Left lung (tissue), 10 donors: ENCODE results near the gene MTHFD1L. TPM values are rescaled to one million over a fixed set of nuclear protein-coding genes. Genes with fewer than 3 reads are reported as not detected.

Source experiments
- ATAC-seq: fragments of 200-7000 bp; cut with Tn5 transposase; one replicate; pipeline ENCODE4 v1.9.1; 2020; ENCODE audit warnings: moderate library complexity
- DNase-seq, 4 donors: peaks; one replicate each; pipeline ENCODE4 v3.0.0-alpha.2; 2013 to 2020
- H3K27ac ChIP-seq, 2 donors: fragments of 200-600 bp; sonication (generic) in 1 of 2; one replicate each; pipeline versions ENCODE4 v1.5.0 to v1.8.0; 2020 to 2021
- H3K27me3 ChIP-seq, 2 donors: fragments of 200-600 bp; sonication (generic) in 1 of 2; one replicate each; pipeline versions ENCODE4 v1.5.0 to v1.8.0; 2020 to 2021
- H3K36me3 ChIP-seq, 2 donors: fragments of 200-600 bp; sonication (generic) in 1 of 2; one replicate each; pipeline versions ENCODE4 v1.5.0 to v1.8.0; 2020 to 2021
- H3K4me1 ChIP-seq, 2 donors: fragments of 200-600 bp; one replicate each; pipeline ENCODE4 v1.8.0; 2021
- H3K4me3 ChIP-seq, 2 donors: fragments of 200-600 bp; sonication (generic) in 1 of 2; one replicate each; pipeline versions ENCODE4 v1.5.0 to v1.8.0; 2020 to 2021; ENCODE audit warnings: mild to moderate bottlenecking in 1 of 2
- H3K9me3 ChIP-seq, 2 donors: fragments of 200-600 bp; sonication (generic) in 1 of 2; one replicate each; pipeline versions ENCODE4 v1.5.0 to v1.8.0; 2020 to 2021
- intact Hi-C, 2 donors: fragments of 100-400 bp; cut with DNase I; formaldehyde crosslinking; loops; one replicate each; pipeline versions ENCODE4 v1.11.2 to v1.14.2; 2022
- polyA plus RNA-seq, 6 donors: library from polyadenylated mRNA; unstranded; fragments of 120-200 nt; gene quantifications; one replicate each; pipeline ENCODE4 v1.2.1, GENCODE V29; 2013; ENCODE audit not compliant: insufficient read length in 6 of 6
- total RNA-seq, 2 donors: library from RNA; stranded (reverse); fragmentation: NEBNext Ultra II Directional; extraction: Animal tissue kit (Norgen Biotek cat#: 25700); gene quantifications; one replicate each; pipeline ENCODE4 v1.2.1, GENCODE V29; 2021
- TF ChIP-seq, protein P1 (sequence below), 2 donors: fragments of 200-600 bp; sonication (generic) in 1 of 2; IDR thresholded peaks; one replicate each; pipeline versions ENCODE4 v1.5.0 to v1.8.0; 2021; ENCODE audit warnings: antibody characterized with exemption in 2 of 2
- donor health status: DM: no; HTN: yes; CAD: no.
- donor health status: DM: no; HTN: no; CAD: no.

MTHFD1L gene
- total and polyA plus RNA-seq, 8 donors, result 11.9 to 38.2 (median 16.0) TPM

- TF ChIP-seq, protein P1, sequence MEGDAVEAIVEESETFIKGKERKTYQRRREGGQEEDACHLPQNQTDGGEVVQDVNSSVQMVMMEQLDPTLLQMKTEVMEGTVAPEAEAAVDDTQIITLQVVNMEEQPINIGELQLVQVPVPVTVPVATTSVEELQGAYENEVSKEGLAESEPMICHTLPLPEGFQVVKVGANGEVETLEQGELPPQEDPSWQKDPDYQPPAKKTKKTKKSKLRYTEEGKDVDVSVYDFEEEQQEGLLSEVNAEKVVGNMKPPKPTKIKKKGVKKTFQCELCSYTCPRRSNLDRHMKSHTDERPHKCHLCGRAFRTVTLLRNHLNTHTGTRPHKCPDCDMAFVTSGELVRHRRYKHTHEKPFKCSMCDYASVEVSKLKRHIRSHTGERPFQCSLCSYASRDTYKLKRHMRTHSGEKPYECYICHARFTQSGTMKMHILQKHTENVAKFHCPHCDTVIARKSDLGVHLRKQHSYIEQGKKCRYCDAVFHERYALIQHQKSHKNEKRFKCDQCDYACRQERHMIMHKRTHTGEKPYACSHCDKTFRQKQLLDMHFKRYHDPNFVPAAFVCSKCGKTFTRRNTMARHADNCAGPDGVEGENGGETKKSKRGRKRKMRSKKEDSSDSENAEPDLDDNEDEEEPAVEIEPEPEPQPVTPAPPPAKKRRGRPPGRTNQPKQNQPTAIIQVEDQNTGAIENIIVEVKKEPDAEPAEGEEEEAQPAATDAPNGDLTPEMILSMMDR (IDR thresholded peaks at IDR 0.05), result peak; percentile 85 to 99
- intact Hi-C loops, result no loop called here
- Histone ChIP-seq H3K4me1 (peaks cover 0 to 6% of the 10 kb centered on the region in 2 donors), H3K4me3 (no peak overlapping the region), H3K27ac (peak overlapping the region in 1 of 2 donors; percentile 22), H3K9me3 (no peaks in the 10 kb centered on the region), H3K36me3 (peaks cover 0 to 38% of the 10 kb centered on the region in 2 donors), H3K27me3 (no peaks in the 10 kb centered on the region)
- ATAC-seq, result peak; percentile 96
- peak; percentile 62 to 84 (median 72) for DNase-seq
These were observed 149.1 kb downstream of the MTHFD1L start for GRCh38 chr6:151014404-151015100.

DNA sequence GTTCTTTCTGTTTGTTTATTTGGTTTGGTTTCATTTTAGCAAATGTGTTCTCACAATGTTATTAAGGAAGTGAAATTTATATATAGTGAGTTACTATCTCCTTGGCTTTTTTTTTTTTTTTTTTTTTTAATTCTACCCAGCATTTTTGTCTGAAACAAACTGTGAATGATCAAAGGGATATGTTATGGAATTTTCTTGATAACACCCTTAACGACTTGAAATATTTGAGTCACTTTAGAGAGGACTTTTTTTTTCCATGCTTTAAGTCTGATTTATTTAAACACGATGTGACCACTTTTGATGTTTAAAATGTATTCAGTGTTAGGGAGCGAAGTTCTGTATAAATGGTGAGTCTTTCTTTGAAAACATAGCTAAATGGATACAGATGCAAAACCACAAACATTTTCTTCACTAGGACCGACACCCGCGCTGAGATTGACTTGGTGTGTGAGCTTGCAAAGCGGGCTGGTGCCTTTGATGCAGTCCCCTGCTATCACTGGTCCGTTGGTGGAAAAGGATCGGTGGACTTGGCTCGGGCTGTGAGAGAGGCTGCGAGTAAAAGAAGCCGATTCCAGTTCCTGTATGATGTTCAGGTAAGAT, 149.7 kb downstream of the MTHFD1L start:
- DNase-seq, result peak in 1 of 4 donors; percentile 43
- H3K9me3 ChIP-seq, result no peaks in the 10 kb centered on the region
- TF ChIP-seq, protein P1 (IDR thresholded peaks at IDR 0.05), result no peak
- peaks cover 0 to 38% of the 10 kb centered on the region in 2 donors for H3K36me3 ChIP-seq
- H3K27me3 ChIP-seq, result no peaks in the 10 kb centered on the region
- H3K4me3 ChIP-seq, result no peak overlapping the region
- peak overlapping the region in 1 of 2 donors; percentile 22 for H3K27ac ChIP-seq
- H3K4me1 ChIP-seq, result peaks cover 0 to 6% of the 10 kb centered on the region in 2 donors
- intact Hi-C loops, result no loop called here
- no peak for ATAC-seq

DNA sequence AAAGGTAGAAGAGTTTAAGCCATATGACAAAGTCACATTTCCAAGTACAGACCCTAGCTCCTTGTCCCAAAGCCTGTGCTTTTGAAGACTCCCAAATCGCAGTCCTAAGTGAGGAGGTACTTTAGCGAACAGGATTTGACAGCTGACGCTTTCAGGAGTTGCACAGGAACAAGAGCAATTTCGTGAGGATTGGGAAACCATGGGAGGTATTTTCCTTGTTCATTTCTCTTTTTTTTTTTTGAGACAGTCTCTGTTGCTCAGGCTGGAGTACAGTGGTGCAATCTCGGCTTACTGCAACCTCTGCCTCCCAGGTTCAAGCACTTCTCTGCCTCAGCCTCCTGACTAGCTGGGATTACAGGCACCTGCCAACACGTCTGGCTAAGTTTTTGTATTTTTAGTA, 150.6 kb downstream of the MTHFD1L start:
- no peak overlapping the region for H3K27ac ChIP-seq
- H3K36me3 ChIP-seq, result peaks cover 0 to 38% of the 10 kb centered on the region in 2 donors
- DNase-seq, result no peak
- no peak overlapping the region for H3K4me3 ChIP-seq
- TF ChIP-seq, protein P1 (IDR thresholded peaks at IDR 0.05), result no peak
- intact Hi-C loops, result no loop called here
- peaks cover 0 to 6% of the 10 kb centered on the region in 2 donors for H3K4me1 ChIP-seq
- H3K9me3 ChIP-seq, result no peaks in the 10 kb centered on the region
- H3K27me3 ChIP-seq, result no peaks in the 10 kb centered on the region
- no peak for ATAC-seq

DNA sequence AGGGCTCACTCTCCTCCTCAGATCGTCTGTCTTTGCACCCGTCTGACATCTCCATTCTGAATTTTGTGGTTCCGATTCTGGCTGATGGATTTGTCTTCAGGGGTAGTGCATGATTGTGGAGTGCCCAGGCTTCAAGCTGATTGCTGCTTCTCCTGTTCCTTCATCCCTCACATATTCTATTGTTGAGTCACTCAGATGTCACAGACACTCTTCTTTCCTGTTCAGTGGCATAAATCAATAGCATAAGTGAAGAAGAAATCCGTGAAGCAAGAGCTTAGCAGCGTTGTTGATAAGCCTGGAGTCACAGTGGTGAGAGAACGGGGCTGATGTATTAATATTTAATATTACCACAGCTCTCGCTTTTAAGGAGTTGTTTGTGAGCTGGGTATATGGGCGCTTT, 152.5 kb downstream of the MTHFD1L start:
- Histone ChIP-seq H3K27me3 (no peaks in the 10 kb centered on the region), H3K36me3 (peaks cover 0 to 38% of the 10 kb centered on the region in 2 donors), H3K9me3 (no peaks in the 10 kb centered on the region), H3K4me3 (no peak overlapping the region), H3K4me1 (peaks cover 0 to 12% of the 10 kb centered on the region in 2 donors), H3K27ac (no peak overlapping the region)
- intact Hi-C loops, result no loop called here
- DNase-seq, result no peak
- ATAC-seq, result no peak
- TF ChIP-seq, protein P1 (IDR thresholded peaks at IDR 0.05), result no peak
